ENCODE data around the gene ANKRD34A.
A peak's percentile ranks its signal among the peaks of the same experiment; 100 is the strongest.
"Not testable (repeated sequence)": the region's sequence is repeated elsewhere in the genome, so short reads cannot be mapped to it uniquely, and the experiment has no call there.

The ANKRD34A gene

GRCh38 chr1:145920297-145920696, 44.1 kb downstream of the ANKRD34A start:
- peak overlapping the region; percentile 93 for H3K4me3 Mint-ChIP-seq
- peak overlapping the region; percentile 72 for H3K27ac Mint-ChIP-seq
- not testable (repeated sequence) for H3K9me3 Mint-ChIP-seq, H3K27me3 Mint-ChIP-seq
- peaks cover 55% of the 10 kb centered on the region for H3K4me1 Mint-ChIP-seq (ENCODE audit: low read depth)
- peaks cover 34% of the 10 kb centered on the region for H3K36me3 Mint-ChIP-seq (ENCODE audit: low read depth)

- Mint-ChIP-seq H3K36me3 (ENCODE audit: low read depth) (peaks cover 39% of the 10 kb centered on the region), H3K4me3 (peak overlapping the region; percentile 93), H3K4me1 (ENCODE audit: low read depth) (peaks cover 55% of the 10 kb centered on the region), H3K27ac (peak overlapping the region; percentile 90), H3K27me3 (no peaks in the 10 kb centered on the region), H3K9me3 (no peaks in the 10 kb centered on the region)
These were observed 45.1 kb downstream of the ANKRD34A start for GRCh38 chr1:145918992-145919939.

GRCh38 chr1:145918144-145918991, 46.0 kb downstream of the ANKRD34A start, which contains the start of gene PEX11B:
PEX11B (minus strand) TSS chr1:145918717; CDS start chr1:145918688, 29 bp downstream.
- peaks cover 51% of the 10 kb centered on the region for H3K4me1 Mint-ChIP-seq (ENCODE audit: low read depth)
- H3K36me3 Mint-ChIP-seq (ENCODE audit: low read depth) = peaks cover 36% of the 10 kb centered on the region
- H3K27me3 Mint-ChIP-seq = no peaks in the 10 kb centered on the region
- H3K27ac Mint-ChIP-seq = peak within 1 kb of the TSS; percentile 90
- H3K9me3 Mint-ChIP-seq = no peaks in the 10 kb centered on the region
- peak within 1 kb of the TSS; percentile 93 for H3K4me3 Mint-ChIP-seq

DNA sequence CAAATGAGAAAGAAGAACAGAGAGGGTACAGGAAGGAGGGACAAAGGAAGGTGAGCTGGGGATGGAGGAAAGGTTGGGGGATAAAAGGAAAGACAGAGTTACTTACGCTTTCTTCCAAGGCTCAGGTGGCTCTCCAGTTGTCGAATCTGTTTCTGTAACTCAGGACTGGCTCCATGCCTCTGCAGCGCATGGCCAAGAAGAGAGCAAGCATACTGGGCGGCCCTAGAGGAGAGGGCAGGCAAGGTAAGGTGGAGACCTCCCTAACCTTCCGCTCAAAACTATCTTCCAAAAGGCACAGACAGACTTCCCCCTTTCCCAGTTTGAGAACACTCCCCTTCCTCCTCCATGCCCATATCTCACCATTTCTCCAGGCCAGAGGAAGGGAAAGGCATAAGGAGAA, 46.8 kb downstream of the ANKRD34A start:
- peak overlapping the region; percentile 90 for H3K27ac Mint-ChIP-seq
- no peaks in the 10 kb centered on the region for H3K9me3 Mint-ChIP-seq
- peaks cover 28% of the 10 kb centered on the region for H3K36me3 Mint-ChIP-seq (ENCODE audit: low read depth)
- no peaks in the 10 kb centered on the region for H3K27me3 Mint-ChIP-seq
- H3K4me1 Mint-ChIP-seq (ENCODE audit: low read depth) = peaks cover 47% of the 10 kb centered on the region
- peak overlapping the region; percentile 93 for H3K4me3 Mint-ChIP-seq

DNA sequence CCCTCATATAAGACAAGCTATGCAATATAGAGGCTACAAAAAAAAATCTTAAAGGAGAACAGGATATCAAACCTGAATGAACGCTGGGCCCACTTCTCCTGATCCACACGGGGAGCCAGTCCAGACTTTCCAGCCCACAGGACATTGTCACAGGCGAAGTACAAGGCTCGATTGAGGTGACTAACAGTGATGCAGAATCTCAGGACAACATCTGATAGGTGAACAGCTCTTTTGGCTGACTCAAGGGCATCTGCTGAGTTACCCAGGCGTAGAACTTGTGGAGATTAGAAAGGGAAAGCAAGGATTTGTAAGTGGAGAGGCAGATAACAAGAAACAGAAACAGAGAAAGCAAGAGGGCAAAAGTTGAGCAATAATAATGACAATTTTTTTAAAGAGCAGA, 47.6 kb downstream of the ANKRD34A start:
- H3K36me3 Mint-ChIP-seq (ENCODE audit: low read depth) = peaks cover 32% of the 10 kb centered on the region
- peaks cover 51% of the 10 kb centered on the region for H3K4me1 Mint-ChIP-seq (ENCODE audit: low read depth)
- no peaks in the 10 kb centered on the region for H3K9me3 Mint-ChIP-seq
- peak overlapping the region; percentile 93 for H3K4me3 Mint-ChIP-seq
- no peaks in the 10 kb centered on the region for H3K27me3 Mint-ChIP-seq
- peak overlapping the region; percentile 89 for H3K27ac Mint-ChIP-seq

DNA sequence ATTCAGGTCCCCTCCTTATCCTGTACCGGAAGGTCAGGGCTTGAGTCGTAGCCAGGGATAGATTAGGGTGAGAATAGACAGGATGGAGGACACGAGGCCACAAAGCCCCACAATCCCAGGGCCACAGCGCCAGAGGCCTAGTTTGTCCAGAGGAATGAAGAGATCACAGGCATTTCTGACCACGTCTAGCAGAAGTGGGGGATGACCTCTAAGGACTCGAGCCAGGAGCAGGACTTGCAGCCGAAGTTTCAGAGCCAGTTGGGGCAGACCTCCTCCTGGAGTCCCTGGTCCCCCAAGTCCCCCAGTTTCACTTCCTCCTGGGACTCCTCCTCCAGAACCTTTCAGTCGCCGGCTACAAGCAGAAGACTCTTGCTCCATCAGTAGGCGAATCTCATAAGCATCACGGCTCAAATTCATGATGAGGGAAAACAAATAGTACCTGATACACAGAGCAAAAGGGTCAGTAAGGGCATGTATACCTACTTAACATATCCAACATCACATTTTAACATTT, 52.2 kb downstream of the ANKRD34A start:
- Mint-ChIP-seq H3K27ac (no peak overlapping the region), H3K27me3 (no peaks in the 10 kb centered on the region), H3K4me1 (ENCODE audit: low read depth) (peaks cover 23% of the 10 kb centered on the region)

More for the DNA sequence above, 52.2 kb downstream of the ANKRD34A start:
- no peaks in the 10 kb centered on the region for H3K9me3 Mint-ChIP-seq
- peaks cover 43% of the 10 kb centered on the region for H3K36me3 Mint-ChIP-seq (ENCODE audit: low read depth)
- H3K4me3 Mint-ChIP-seq = no peak overlapping the region
